ENCODE data around the gene CPA2.
"Not testable (repeated sequence)": the region's sequence is repeated elsewhere in the genome, so short reads cannot be mapped to it uniquely, and the experiment has no call there.

- not testable (repeated sequence) for TF ChIP-seq E2F1 (CRISPR knock-in tag; IDR thresholded peaks at IDR 0.05); CREB1 (CRISPR knock-in tag; IDR thresholded peaks at IDR 0.05); CTCF (IDR thresholded peaks at IDR 0.05); JUN (CRISPR knock-in tag; IDR thresholded peaks at IDR 0.05); CREM (CRISPR knock-in tag; IDR thresholded peaks at IDR 0.05); FOXJ3 (CRISPR knock-in tag; IDR thresholded peaks at IDR 0.05; ENCODE audit: borderline replicate concordance); FOXK1 (CRISPR knock-in tag; IDR thresholded peaks at IDR 0.05); NR2C2 (CRISPR knock-in tag; IDR thresholded peaks at IDR 0.05); ZBTB21 (CRISPR knock-in tag; IDR thresholded peaks at IDR 0.05; ENCODE audit: borderline replicate concordance); NFYB (CRISPR knock-in tag; conservative IDR thresholded peaks at IDR 0.05; ENCODE audit: low read depth); KAT7 (CRISPR knock-in tag; IDR thresholded peaks at IDR 0.05; ENCODE audit: borderline replicate concordance); IRF2 (CRISPR knock-in tag; IDR thresholded peaks at IDR 0.05; ENCODE audit: borderline replicate concordance, low read depth)
Measured at GRCh38 chr7:130249626-130250025, 17.0 kb upstream of the CPA2 start.
